Upper lobe of left lung (tissue), 4 donors: ENCODE results near the gene AP2A2.

Experiments
- CTCF ChIP-seq, 6 experiments: fragments of 450-650 bp in 4 of 6; fragments of 200-600 bp in 2 of 6; sonication (generic) in 2 of 6; IDR thresholded peaks; one replicate each; pipeline ENCODE4 v1.5.1; 2016 to 2019; ENCODE audit warnings: antibody characterized with exemption in 6 of 6
- EP300 ChIP-seq, 4 donors: sonication (generic); formaldehyde crosslinking; IDR thresholded peaks; one replicate each; pipeline ENCODE4 v1.5.1; 2017; ENCODE audit warnings: antibody characterized with exemption in 4 of 4, control low read depth in 2 of 4
- POLR2A ChIP-seq, 4 donors: fragments of 450-650 bp; IDR thresholded peaks; one replicate each; pipeline ENCODE4 v1.5.1; 2016 to 2017; ENCODE audit warnings: antibody characterized with exemption in 4 of 4, mild to moderate bottlenecking in 2 of 4
- POLR2AphosphoS5 ChIP-seq, 2 donors: sonication (generic); formaldehyde crosslinking; IDR thresholded peaks; one replicate each; pipeline ENCODE4 v1.5.1; 2017; ENCODE audit warnings: antibody characterized with exemption in 2 of 2

- TF ChIP-seq CTCF (IDR thresholded peaks at IDR 0.05): no peak
- no peak for TF ChIP-seq POLR2A (IDR thresholded peaks at IDR 0.05)
- no peak for TF ChIP-seq POLR2AphosphoS5 (IDR thresholded peaks at IDR 0.05)
- no peak for TF ChIP-seq EP300 (IDR thresholded peaks at IDR 0.05)
Measured at GRCh38 chr11:985406-985805, 59.7 kb downstream of the AP2A2 start.
